Nephron progenitor cell (in vitro differentiated cells): ENCODE measurements around the gene SLCO6A1.

Source experiments
- DNase-seq: peaks from one replicate; pipeline ENCODE4 v3.0.0; 2021
- H3K27ac Mint-ChIP-seq: 2 replicates; pipeline ENCODE4 v1.8.0; 2021; ENCODE audit warnings: mild to moderate bottlenecking, moderate library complexity, mixed read lengths
- H3K27me3 Mint-ChIP-seq: 2 replicates; pipeline ENCODE4 v1.8.0; 2021; ENCODE audit warnings: mild to moderate bottlenecking, low read depth, mixed read lengths; ENCODE audit not compliant: poor library complexity
- H3K36me3 Mint-ChIP-seq: 2 replicates; pipeline ENCODE4 v1.8.0; 2021; ENCODE audit warnings: low read depth, mixed read lengths
- H3K4me1 Mint-ChIP-seq: 2 replicates; pipeline ENCODE4 v1.8.0; 2021; ENCODE audit warnings: mixed read lengths
- H3K4me3 Mint-ChIP-seq: 2 replicates; pipeline ENCODE4 v1.8.0; 2021; ENCODE audit warnings: mild to moderate bottlenecking, moderate library complexity, mixed read lengths
- H3K9me3 Mint-ChIP-seq: 2 replicates; pipeline ENCODE4 v1.8.0; 2021; ENCODE audit warnings: mild to moderate bottlenecking, moderate library complexity, mixed read lengths
- CTCF ChIP-seq: fragments of 200-600 bp; sonication (generic); IDR thresholded peaks from 2 replicates; pipeline ENCODE4 v1.5.0; 2021; ENCODE audit warnings: antibody characterized with exemption

Gene SLCO6A1

GRCh38 chr5:102421647-102422046, 77.2 kb downstream of the SLCO6A1 start:
- no peak for DNase-seq
- H3K27me3 Mint-ChIP-seq, result peaks cover 6% of the 10 kb centered on the region
- TF ChIP-seq CTCF, result no peak

GRCh38 chr5:102418531-102418930, 80.3 kb downstream of the SLCO6A1 start:
- no peak for DNase-seq
- Mint-ChIP-seq H3K4me3 (no peak overlapping the region), H3K4me1 (no peaks in the 10 kb centered on the region), H3K27ac (no peak overlapping the region), H3K36me3 (no peaks in the 10 kb centered on the region), H3K9me3 (peaks cover under 1% of the 10 kb centered on the region), H3K27me3 (peaks cover 3% of the 10 kb centered on the region)
- TF ChIP-seq CTCF, result no peak

More at GRCh38 chr5:102421647-102422046, 77.2 kb downstream of the SLCO6A1 start:
- no peak overlapping the region for H3K27ac Mint-ChIP-seq
- peaks cover 24% of the 10 kb centered on the region for H3K9me3 Mint-ChIP-seq
- no peak overlapping the region for H3K4me3 Mint-ChIP-seq
- no peaks in the 10 kb centered on the region for H3K4me1 Mint-ChIP-seq
- H3K36me3 Mint-ChIP-seq, result no peaks in the 10 kb centered on the region

GRCh38 chr5:102414448-102414847, 84.4 kb downstream of the SLCO6A1 start:
- TF ChIP-seq CTCF, result no peak
- no peak for DNase-seq
- Mint-ChIP-seq H3K36me3 (no peaks in the 10 kb centered on the region), H3K9me3 (no peaks in the 10 kb centered on the region), H3K27me3 (peaks cover 5% of the 10 kb centered on the region), H3K4me1 (no peaks in the 10 kb centered on the region), H3K27ac (no peak overlapping the region), H3K4me3 (no peak overlapping the region)

GRCh38 chr5:102388235-102388634, 110.6 kb downstream of the SLCO6A1 start:
- Mint-ChIP-seq H3K4me1 (no peaks in the 10 kb centered on the region), H3K9me3 (peaks cover 13% of the 10 kb centered on the region), H3K36me3 (no peaks in the 10 kb centered on the region), H3K4me3 (no peak overlapping the region), H3K27me3 (no peaks in the 10 kb centered on the region), H3K27ac (no peak overlapping the region)
- TF ChIP-seq CTCF, result no peak
- DNase-seq, result no peak

GRCh38 chr5:102385365-102385764, 113.4 kb downstream of the SLCO6A1 start:
- Mint-ChIP-seq H3K36me3 (no peaks in the 10 kb centered on the region), H3K27me3 (no peaks in the 10 kb centered on the region), H3K4me3 (no peak overlapping the region), H3K4me1 (no peaks in the 10 kb centered on the region), H3K9me3 (peaks cover 18% of the 10 kb centered on the region), H3K27ac (no peak overlapping the region)
- no peak for DNase-seq
- no peak for TF ChIP-seq CTCF

- Mint-ChIP-seq H3K27me3 (no peaks in the 10 kb centered on the region), H3K27ac (no peak overlapping the region), H3K36me3 (no peaks in the 10 kb centered on the region), H3K9me3 (peaks cover 10% of the 10 kb centered on the region), H3K4me3 (no peak overlapping the region), H3K4me1 (no peaks in the 10 kb centered on the region)
- TF ChIP-seq CTCF, result no peak
- DNase-seq, result no peak
Observed at GRCh38 chr5:102380174-102380573, 118.6 kb downstream of the SLCO6A1 start.
